Small intestine (tissue), 7 donors: Measurements from ENCODE around the gene SLC41A3. TPM values are rescaled to one million over a fixed set of nuclear protein-coding genes. Genes with fewer than 3 reads are reported as not detected.

ENCODE experiments used
- DNase-seq, 2 donors: peaks; one replicate each; pipeline versions ENCODE4 v3.0.0 to v3.0.0-alpha.2; 2013
- FAIRE-seq: peaks from 2 replicates; lab custom pipeline; 2012; peaks lifted over from hg19 to GRCh38; lab: Jason Lieb, UNC
- H3K27ac ChIP-seq, 3 donors: one replicate each; pipeline ENCODE4 v1.5.1; 2013; ENCODE audit warnings: low read length in 2 of 3, mild to moderate bottlenecking in 2 of 3, control low read depth in 1 of 3, inconsistent platforms in 1 of 3, low read depth in 1 of 3, moderate library complexity in 1 of 3
- H3K27me3 ChIP-seq, 3 donors: one replicate each; pipeline ENCODE4 v1.6.1; 2013; ENCODE audit warnings: low read length in 3 of 3, inconsistent platforms in 1 of 3; ENCODE audit not compliant: control insufficient read depth in 3 of 3, insufficient read depth in 3 of 3
- H3K36me3 ChIP-seq, 3 donors: one replicate each; pipeline ENCODE4 v1.6.1; 2013; ENCODE audit warnings: low read length in 3 of 3, inconsistent platforms in 1 of 3, low read depth in 1 of 3, mild to moderate bottlenecking in 1 of 3, moderate library complexity in 1 of 3; ENCODE audit not compliant: control insufficient read depth in 3 of 3, insufficient read depth in 2 of 3
- H3K4me1 ChIP-seq, 3 donors: one replicate each; pipeline ENCODE4 v1.6.1; 2013; ENCODE audit warnings: low read length in 2 of 3, inconsistent platforms in 1 of 3, low read depth in 1 of 3, mild to moderate bottlenecking in 1 of 3, moderate library complexity in 1 of 3; ENCODE audit not compliant: control insufficient read depth in 3 of 3, insufficient read depth in 2 of 3
- H3K4me3 ChIP-seq, 3 donors: one replicate each; pipeline ENCODE4 v1.5.1; 2013; ENCODE audit warnings: low read length in 3 of 3, control low read depth in 1 of 3, inconsistent platforms in 1 of 3, low read depth in 1 of 3, mild to moderate bottlenecking in 1 of 3, moderate library complexity in 1 of 3
- H3K9me3 ChIP-seq, 2 donors: one replicate each; pipeline ENCODE4 v1.6.1; 2013; ENCODE audit warnings: low read depth in 1 of 2, low read length in 1 of 2; ENCODE audit not compliant: control insufficient read depth in 2 of 2, insufficient read depth in 1 of 2
- WGBS, 3 donors: extraction: QIAGEN DNeasy Blood & Tissue Kit; methylation state at CpG; one replicate each; pipeline ENCODE4 v1.1.7; 2013; 5-methylcytosine and 5-hydroxymethylcytosine counted together
- polyA plus RNA-seq, 4 donors: library from polyadenylated mRNA; stranded (reverse) in 3 of 4; unstranded in 1 of 4; fragments of 200-250 nt in 3 of 4; fragments of 120-200 nt in 1 of 4; gene quantifications; one replicate each; pipeline versions ENCODE4 v1.2.1 to v1.2.3, GENCODE V29; 2013
- donor health status: healthy with polysubstance abuse.
- donor health status: control.
- donor health status: control.
- donor health status: Bipolar disorder and iron deficiency.
- donor health status: healthy.

SLC41A3 gene
- polyA plus RNA-seq, 4 donors: 31.4 to 46.1 (median 36.3) TPM

- Histone ChIP-seq H3K4me1 (no peaks in the 10 kb centered on the region), H3K9me3 (peaks cover 0 to 4% of the 10 kb centered on the region in 2 donors), H3K27me3 (no peaks in the 10 kb centered on the region), H3K4me3 (no peak overlapping the region), H3K36me3 (peaks cover 0 to 30% (median 0%) of the 10 kb centered on the region in 3 donors), H3K27ac (no peak overlapping the region)
- FAIRE-seq (no peak), DNase-seq (no peak)
- 91 to 92% (median 91%) methylated on average over 8 of the region's 8 CpGs for WGBS, 3 donors
These were observed 20.5 kb downstream of the SLC41A3 start for GRCh38 chr3:126063358-126063965.

GRCh38 chr3:126061301-126062032, 22.5 kb downstream of the SLC41A3 start:
- 83 to 92% (median 84%) methylated on average over 8 of the region's 8 CpGs for WGBS, 3 donors
- DNase-seq (no peak), FAIRE-seq (no peak)
- peaks cover 0 to 6% (median 6%) of the 10 kb centered on the region in 3 donors for H3K4me1 ChIP-seq
- H3K4me3 ChIP-seq: no peak overlapping the region
- peaks cover 0 to 31% (median 0%) of the 10 kb centered on the region in 3 donors for H3K36me3 ChIP-seq
- H3K27ac ChIP-seq: no peak overlapping the region
- no peaks in the 10 kb centered on the region for H3K9me3 ChIP-seq
- H3K27me3 ChIP-seq: no peaks in the 10 kb centered on the region

- FAIRE-seq (no peak), DNase-seq (no peak)
- 85 to 94% (median 89%) methylated on average over 7 of the region's 7 CpGs for WGBS, 3 donors
- Histone ChIP-seq H3K36me3 (peaks cover 0 to 36% (median 0%) of the 10 kb centered on the region in 3 donors), H3K4me1 (peaks cover 0 to 11% (median 6%) of the 10 kb centered on the region in 3 donors), H3K27me3 (no peaks in the 10 kb centered on the region), H3K4me3 (no peak overlapping the region), H3K9me3 (no peaks in the 10 kb centered on the region), H3K27ac (no peak overlapping the region)
These were observed 23.2 kb downstream of the SLC41A3 start for GRCh38 chr3:126060613-126061145.

GRCh38 chr3:126058666-126059065, 25.3 kb downstream of the SLC41A3 start:
- Histone ChIP-seq H3K4me1 (peaks cover 0 to 11% (median 6%) of the 10 kb centered on the region in 3 donors), H3K27me3 (no peaks in the 10 kb centered on the region), H3K27ac (no peak overlapping the region), H3K36me3 (peaks cover 0 to 28% (median 0%) of the 10 kb centered on the region in 3 donors), H3K9me3 (no peaks in the 10 kb centered on the region), H3K4me3 (no peak overlapping the region)
- DNase-seq: no peak
- 82 to 95% (median 83%) methylated on average over 7 of the region's 7 CpGs for WGBS, 3 donors
- no peak for FAIRE-seq

GRCh38 chr3:126057936-126058335, 26.0 kb downstream of the SLC41A3 start:
- H3K4me1 ChIP-seq: peaks cover 0 to 11% (median 6%) of the 10 kb centered on the region in 3 donors
- H3K27me3 ChIP-seq: no peaks in the 10 kb centered on the region
- DNase-seq: no peak
- no peak overlapping the region for H3K4me3 ChIP-seq
- no peak for FAIRE-seq
- WGBS, 3 donors: 93 to 95% (median 95%) methylated on average over 13 of the region's 13 CpGs
- no peaks in the 10 kb centered on the region for H3K9me3 ChIP-seq
- H3K27ac ChIP-seq: no peak overlapping the region
- H3K36me3 ChIP-seq: peaks cover 0 to 24% (median 0%) of the 10 kb centered on the region in 3 donors

GRCh38 chr3:126057501-126057819, 26.5 kb downstream of the SLC41A3 start:
- Histone ChIP-seq H3K9me3 (no peaks in the 10 kb centered on the region), H3K27me3 (no peaks in the 10 kb centered on the region), H3K36me3 (peaks cover 0 to 22% (median 0%) of the 10 kb centered on the region in 3 donors), H3K4me3 (no peak overlapping the region), H3K27ac (peak overlapping the region in 1 of 3 donors; percentile 88), H3K4me1 (peaks cover 0 to 11% (median 6%) of the 10 kb centered on the region in 3 donors)
- DNase-seq (no peak), FAIRE-seq (no peak)
- WGBS, 3 donors: 81 to 94% (median 90%) methylated on average over 10 of the region's 10 CpGs

- no peaks in the 10 kb centered on the region for H3K9me3 ChIP-seq
- 41 to 65% (median 48%) methylated on average over 14 of the region's 14 CpGs for WGBS, 3 donors
- H3K27me3 ChIP-seq: no peaks in the 10 kb centered on the region
- H3K4me3 ChIP-seq: no peak overlapping the region
- no peak for FAIRE-seq
- H3K36me3 ChIP-seq: peaks cover 0 to 19% (median 0%) of the 10 kb centered on the region in 3 donors
- DNase-seq: peak; percentile 69 to 92
- H3K27ac ChIP-seq: peak overlapping the region; percentile 28 to 88 (median 28)
- peaks cover 0 to 11% (median 6%) of the 10 kb centered on the region in 3 donors for H3K4me1 ChIP-seq
These were observed 27.0 kb downstream of the SLC41A3 start for GRCh38 chr3:126056681-126057500.

- Histone ChIP-seq H3K36me3 (peaks cover 0 to 19% (median 0%) of the 10 kb centered on the region in 3 donors), H3K9me3 (no peaks in the 10 kb centered on the region), H3K4me3 (no peak overlapping the region), H3K4me1 (peaks cover 0 to 11% (median 6%) of the 10 kb centered on the region in 3 donors), H3K27ac (no peak overlapping the region), H3K27me3 (no peaks in the 10 kb centered on the region)
- FAIRE-seq (no peak), DNase-seq (no peak)
- 88 to 96% (median 92%) methylated on average over 10 of the region's 10 CpGs for WGBS, 3 donors
These were observed 27.8 kb downstream of the SLC41A3 start for GRCh38 chr3:126056088-126056487.
